NCI-H2227 (cell line): ENCODE data around the gene HCLS1.
"Not testable (repeated sequence)": the region's sequence is repeated elsewhere in the genome, so short reads cannot be mapped to it uniquely, and the experiment has no call there.

ENCODE experiments used
- DNase-seq: peaks from one replicate; lab custom pipeline; 2025; ENCODE audit not compliant: unreplicated experiment; lab: John Stamatoyannopoulos, UW

Gene HCLS1

GRCh38 chr3:121660356-121661171, at the start of gene HCLS1:
TSS of gene HCLS1 (minus strand) at chr3:121660903. CDS start at chr3:121658347, 2,556 bp downstream.
- no peak for DNase-seq

- DNase-seq, result no peak
These were observed 49.6 kb upstream of the HCLS1 start for GRCh38 chr3:121710347-121710746.

- no peak for DNase-seq
These were observed 47.0 kb upstream of the HCLS1 start for GRCh38 chr3:121707531-121708273.

- no peak for DNase-seq
These were observed 44.8 kb upstream of the HCLS1 start for GRCh38 chr3:121705541-121705940.

GRCh38 chr3:121703973-121704372, 43.3 kb upstream of the HCLS1 start:
- DNase-seq, result no peak

GRCh38 chr3:121698901-121699300, 38.2 kb upstream of the HCLS1 start:
- no peak for DNase-seq

GRCh38 chr3:121698476-121698875, 37.8 kb upstream of the HCLS1 start:
- no peak for DNase-seq

- no peak for DNase-seq
These were observed 35.5 kb upstream of the HCLS1 start for GRCh38 chr3:121696186-121696585.

- DNase-seq, result no peak
These were observed 31.5 kb upstream of the HCLS1 start for GRCh38 chr3:121692010-121692699.

GRCh38 chr3:121690777-121691405, 30.2 kb upstream of the HCLS1 start:
- DNase-seq, result no peak

GRCh38 chr3:121688747-121689146, 28.0 kb upstream of the HCLS1 start:
- DNase-seq, result not testable (repeated sequence)

GRCh38 chr3:121681792-121682191, 21.1 kb upstream of the HCLS1 start:
- no peak for DNase-seq

- no peak for DNase-seq
These were observed 16.4 kb upstream of the HCLS1 start for GRCh38 chr3:121677141-121677540.

- DNase-seq, result no peak
These were observed 10.0 kb upstream of the HCLS1 start for GRCh38 chr3:121670676-121671075.

GRCh38 chr3:121667333-121667732, 6.6 kb upstream of the HCLS1 start:
- no peak for DNase-seq

- no peak for DNase-seq
These were observed 4.8 kb upstream of the HCLS1 start for GRCh38 chr3:121665488-121665887.

GRCh38 chr3:121663171-121663847, 2.6 kb upstream of the HCLS1 start:
- no peak for DNase-seq

GRCh38 chr3:121662742-121663141, 2.0 kb upstream of the HCLS1 start:
- DNase-seq, result no peak

- DNase-seq, result no peak
These were observed 673 bp upstream of the HCLS1 start for GRCh38 chr3:121661376-121661775.

- no peak for DNase-seq
These were observed 1.1 kb downstream of the HCLS1 start for GRCh38 chr3:121659586-121659985.
